Measurements from ENCODE around the gene NMRK1.

- TF ChIP-seq USF2 (IDR thresholded peaks at IDR 0.05; ENCODE audit: borderline replicate concordance, low read depth, low read length) (no peak), SIN3A (IDR thresholded peaks at IDR 0.05; ENCODE audit: borderline replicate concordance, low read depth, low read length) (no peak), RAD21 (IDR thresholded peaks at IDR 0.05; ENCODE audit: low read length) (no peak), CTCF (IDR thresholded peaks at IDR 0.05) (peak; percentile 51; the same call in 1 of the 2 replicates), MEF2A (IDR thresholded peaks at IDR 0.05; ENCODE audit: borderline replicate concordance, low read depth) (no peak), EZH2phosphoT487 (IDR thresholded peaks at IDR 0.05; ENCODE audit: borderline replicate concordance, low read depth) (no peak), YY1 (IDR thresholded peaks at IDR 0.05; ENCODE audit: low read depth) (0 out of 2 replicates have a peak, but pooled peaks have one; percentile 10), NRF1 (IDR thresholded peaks at IDR 0.05; ENCODE audit: low read depth, low read length) (no peak), RFX5 (IDR thresholded peaks at IDR 0.05; ENCODE audit: low read length) (no peak), CHD2 (IDR thresholded peaks at IDR 0.05; ENCODE audit: low read length, partially characterized antibody) (no peak)
- TF ChIP-seq, protein P1, sequence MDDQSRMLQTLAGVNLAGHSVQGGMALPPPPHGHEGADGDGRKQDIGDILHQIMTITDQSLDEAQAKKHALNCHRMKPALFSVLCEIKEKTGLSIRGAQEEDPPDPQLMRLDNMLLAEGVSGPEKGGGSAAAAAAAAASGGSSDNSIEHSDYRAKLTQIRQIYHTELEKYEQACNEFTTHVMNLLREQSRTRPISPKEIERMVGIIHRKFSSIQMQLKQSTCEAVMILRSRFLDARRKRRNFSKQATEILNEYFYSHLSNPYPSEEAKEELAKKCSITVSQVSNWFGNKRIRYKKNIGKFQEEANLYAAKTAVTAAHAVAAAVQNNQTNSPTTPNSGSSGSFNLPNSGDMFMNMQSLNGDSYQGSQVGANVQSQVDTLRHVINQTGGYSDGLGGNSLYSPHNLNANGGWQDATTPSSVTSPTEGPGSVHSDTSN (IDR thresholded peaks at IDR 0.05): no peak
Observed at GRCh38 chr9:75027187-75028107, 60.5 kb downstream of the NMRK1 start.
